GM19099 (cell line): ENCODE results near the gene FNDC10.
A peak's percentile ranks its signal among the peaks of the same experiment; 100 is the strongest.

Experiments used
- POLR2A ChIP-seq: IDR thresholded peaks from 3 replicates; pipeline ENCODE4 v1.6.1; 2011; ENCODE audit warnings: low read depth; ENCODE audit not compliant: insufficient read length; ENCODE audit errors: extremely low read depth

Gene FNDC10

GRCh38 chr1:1582585-1583346 is 17.2 kb downstream of the FNDC10 start:
- TF ChIP-seq POLR2A: no peak

DNA sequence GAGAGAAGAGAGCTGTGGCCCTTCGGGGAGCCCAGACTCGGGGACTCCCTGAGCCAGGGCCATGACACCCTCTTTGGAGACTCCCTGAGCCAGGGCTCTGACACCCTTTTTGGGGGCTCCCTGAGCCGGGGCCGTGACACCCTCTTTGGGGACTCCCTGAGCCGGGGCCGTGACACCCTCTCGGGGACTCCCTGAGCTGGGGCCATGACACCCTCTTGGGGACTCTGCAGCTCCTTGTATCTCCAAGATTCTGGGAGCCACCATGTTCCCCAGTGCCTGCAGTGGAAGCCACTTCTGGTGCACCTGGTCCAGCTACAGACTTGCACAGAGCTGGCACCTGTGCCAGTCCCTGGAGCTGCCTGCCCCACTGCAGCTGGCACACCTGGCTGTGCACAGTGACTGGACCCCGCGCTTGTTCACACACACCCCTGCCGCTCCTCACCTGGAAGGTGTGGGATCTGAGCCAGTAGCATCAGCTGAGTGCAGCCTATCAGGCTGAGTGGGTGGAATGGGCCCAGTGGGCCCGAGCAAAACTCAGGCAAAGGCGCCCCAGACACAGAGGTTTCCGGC is 21.5 kb downstream of the FNDC10 start:
- no peak for TF ChIP-seq POLR2A

DNA sequence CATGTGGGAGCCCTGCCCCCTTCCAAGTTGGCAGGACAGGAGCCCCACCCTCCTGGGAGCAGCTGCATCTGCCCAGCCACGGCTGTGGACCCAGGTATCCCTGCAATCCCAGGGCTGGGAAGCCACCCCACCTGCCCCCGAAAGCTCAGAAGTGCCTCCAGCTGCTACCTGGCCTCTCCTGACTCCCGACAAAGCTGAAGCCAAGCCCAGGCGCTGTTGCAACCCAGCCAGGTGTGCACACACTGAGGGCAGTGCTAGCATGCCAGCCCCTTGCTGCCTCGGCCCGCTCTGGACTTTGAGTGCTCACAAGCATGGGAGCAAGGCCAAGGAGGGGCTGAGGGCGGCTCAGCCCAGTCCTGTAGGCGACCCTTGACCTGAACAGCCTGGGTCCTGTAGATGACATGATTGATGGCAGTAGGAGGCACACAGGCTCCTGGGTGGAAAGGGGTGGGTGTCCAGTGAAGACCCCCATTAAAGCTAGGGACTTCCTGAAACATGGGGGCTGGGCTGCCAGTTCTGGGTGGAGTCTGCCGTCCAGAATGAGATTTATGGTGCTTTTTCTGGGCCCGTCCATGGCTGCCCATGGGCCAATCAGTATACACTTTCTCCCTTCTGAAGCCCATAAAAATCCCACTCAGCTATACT is 22.4 kb downstream of the FNDC10 start:
- TF ChIP-seq POLR2A: no peak

DNA sequence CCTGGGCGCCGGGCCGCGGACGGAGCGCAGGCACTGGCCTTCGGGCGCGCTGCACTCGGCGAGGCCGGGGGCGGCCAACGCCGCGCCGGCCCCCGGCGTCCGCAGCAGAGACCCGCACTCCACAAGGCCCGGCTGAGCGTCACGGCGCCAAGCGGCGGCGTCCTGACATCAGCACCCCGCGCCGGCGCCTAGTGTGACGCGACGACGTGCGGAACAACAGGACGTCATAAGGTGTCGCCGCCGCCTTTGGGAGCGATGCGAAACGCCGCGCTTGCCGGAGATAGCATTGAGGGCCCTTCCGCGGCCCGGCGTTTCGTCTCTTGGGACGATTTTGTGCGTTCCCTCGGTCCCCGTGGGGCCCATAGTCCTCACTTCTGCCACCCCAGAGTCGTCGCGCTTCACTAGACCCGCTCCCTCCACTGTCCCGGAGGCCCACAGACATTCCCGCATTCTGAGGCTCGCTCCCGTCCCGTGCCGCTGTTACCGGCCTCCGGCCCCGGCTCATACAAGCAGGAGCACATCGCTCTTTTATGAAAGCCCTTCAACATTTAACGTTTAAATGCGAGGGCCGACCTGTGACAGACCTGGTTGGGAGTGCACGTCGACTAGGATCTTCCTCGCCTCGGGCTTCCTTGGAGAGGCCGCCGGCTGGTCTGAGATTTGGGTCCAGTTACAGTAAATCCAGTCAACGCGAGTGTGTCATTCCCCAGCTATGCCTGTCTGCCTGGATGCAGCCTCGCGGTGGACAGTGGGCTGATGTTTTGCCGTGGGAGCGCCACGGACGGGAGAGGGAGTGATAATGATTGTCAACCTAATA is 25.0 kb downstream of the FNDC10 start, which contains the start of gene SSU72:
SSU72 (minus strand) TSS at position 143 of the 817 bp plus-strand sequence. CDS start 306 bp downstream, outside the sequence.
- TF ChIP-seq POLR2A: peak; percentile 95

DNA sequence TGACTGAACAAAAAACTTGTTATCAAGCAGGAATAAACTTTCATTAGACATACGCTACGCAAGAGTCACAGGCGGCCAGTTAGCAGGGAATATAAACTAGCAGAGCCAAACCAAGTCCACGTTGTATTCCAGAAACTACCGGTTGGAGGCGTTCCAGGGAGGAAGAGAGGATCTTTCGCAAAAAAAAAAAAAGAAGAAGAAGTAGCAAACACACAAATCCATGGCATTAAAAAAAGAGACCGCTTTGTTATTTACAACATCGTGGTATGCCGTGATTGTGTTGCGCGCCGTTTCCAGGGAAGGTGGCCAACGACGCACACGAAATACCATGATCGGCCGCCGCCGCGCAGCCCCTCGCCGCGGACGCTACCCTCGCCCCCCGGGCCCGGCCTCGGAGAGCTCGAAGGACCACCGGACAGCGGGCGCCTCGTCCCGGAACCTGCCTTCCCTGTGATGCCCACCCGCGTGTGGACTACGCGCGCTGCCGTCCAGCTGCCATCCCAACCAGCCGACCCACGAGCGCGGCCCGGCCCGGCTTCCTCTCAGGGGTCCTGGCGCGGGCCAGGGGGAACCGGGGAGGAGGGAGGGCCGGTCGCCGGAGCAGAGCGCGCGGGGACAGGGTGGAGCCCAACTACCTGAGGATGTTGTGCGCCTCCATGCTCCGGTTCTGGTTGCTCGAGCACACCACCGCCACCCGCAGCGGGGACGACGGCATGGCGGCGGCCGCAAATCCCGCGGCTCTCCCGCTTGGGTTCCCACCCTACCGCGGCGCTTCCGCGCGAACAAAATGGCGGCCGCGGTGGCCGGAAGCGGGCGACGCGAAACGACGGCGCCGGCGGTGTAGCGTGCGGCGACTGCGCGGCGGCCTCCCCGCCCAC is 25.9 kb downstream of the FNDC10 start:
- TF ChIP-seq POLR2A: no peak

- no peak for TF ChIP-seq POLR2A
These were observed 30.6 kb downstream of the FNDC10 start for GRCh38 chr1:1569341-1569740.

- no peak for TF ChIP-seq POLR2A
These were observed 32.0 kb downstream of the FNDC10 start for GRCh38 chr1:1567891-1568291.

GRCh38 chr1:1567152-1567875 is 32.6 kb downstream of the FNDC10 start:
- TF ChIP-seq POLR2A: no peak

DNA sequence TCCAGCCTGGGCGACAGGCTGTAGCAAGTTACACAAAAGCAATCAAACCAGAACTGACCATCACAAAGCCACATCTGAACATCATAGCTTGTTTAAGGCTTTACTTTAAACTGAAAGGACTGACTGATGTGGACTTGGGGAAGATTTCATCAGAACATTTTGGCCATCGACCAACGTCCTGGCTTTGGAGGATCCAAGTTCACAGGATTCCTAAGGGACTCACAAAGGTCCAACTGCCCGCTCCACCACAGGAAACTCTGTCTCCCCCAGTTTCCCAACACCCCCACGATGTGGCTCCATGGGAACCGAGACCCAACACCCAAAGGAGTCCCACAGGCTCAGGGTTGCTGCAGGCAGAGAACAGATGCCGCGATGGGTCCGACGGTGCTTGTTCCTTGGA is 34.6 kb downstream of the FNDC10 start:
- TF ChIP-seq POLR2A: no peak

GRCh38 chr1:1564268-1564667 is 35.7 kb downstream of the FNDC10 start:
- TF ChIP-seq POLR2A: no peak

DNA sequence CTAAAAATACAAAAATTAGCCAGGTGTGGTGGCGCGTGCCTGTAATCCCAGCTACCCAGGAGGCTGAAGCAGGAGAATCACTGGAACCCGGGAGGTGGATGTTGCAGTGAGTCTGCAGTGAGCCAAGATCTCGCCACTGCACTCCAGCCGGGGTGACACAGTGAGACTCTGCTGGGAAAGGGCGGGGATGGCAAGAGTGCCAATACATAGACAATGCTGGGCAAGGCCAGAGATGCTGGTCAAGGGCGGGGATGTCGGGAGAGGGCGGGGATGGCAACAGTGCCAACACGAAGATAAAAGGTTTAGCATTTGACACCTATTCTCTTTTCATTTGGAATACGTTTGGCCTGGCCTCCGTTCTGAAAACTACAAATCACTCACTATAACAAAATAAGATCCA is 36.2 kb downstream of the FNDC10 start:
- TF ChIP-seq POLR2A: no peak

- TF ChIP-seq POLR2A: no peak
These were observed 37.3 kb downstream of the FNDC10 start for GRCh38 chr1:1562556-1563195.

DNA sequence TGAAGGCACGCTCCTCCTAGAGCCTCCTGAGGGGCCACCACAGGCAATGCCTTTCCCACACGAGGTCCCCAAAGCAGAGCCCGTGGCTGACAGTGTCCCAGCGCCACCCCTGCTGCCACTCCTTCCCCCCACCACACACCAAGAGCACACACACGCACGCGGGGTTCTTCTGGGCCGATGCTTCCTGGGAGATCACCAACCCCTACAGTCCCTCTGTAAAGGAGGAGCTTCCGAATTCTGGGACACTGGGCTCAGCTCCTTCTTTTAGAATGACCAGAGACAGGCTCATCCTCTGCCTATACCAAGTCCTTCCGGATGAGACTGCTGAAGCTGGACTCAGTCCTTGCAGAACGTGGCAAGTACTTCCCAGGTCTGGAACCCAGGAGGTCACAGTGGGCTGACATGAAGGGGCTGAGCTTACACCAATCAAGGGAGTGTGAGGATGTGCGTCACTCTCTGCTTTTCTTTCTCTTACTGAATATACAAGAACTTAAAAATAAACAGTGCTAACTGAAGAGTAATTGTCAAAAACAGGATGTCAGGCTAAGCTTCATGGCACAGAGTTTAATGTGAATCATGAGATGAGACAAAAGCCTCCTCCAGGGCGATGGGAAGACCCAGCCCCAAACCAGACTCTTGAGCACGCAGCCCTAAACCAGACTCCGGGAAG is 38.0 kb downstream of the FNDC10 start:
- TF ChIP-seq POLR2A: no peak
